ENCODE measurements around the gene CHN1. TPM values are rescaled to one million over a fixed set of nuclear protein-coding genes. Genes with fewer than 3 reads are reported as not detected.
A peak's percentile ranks its signal among the peaks of the same experiment; 100 is the strongest.

The CHN1 gene
- total and polyA plus RNA-seq, 2 of the 8 experiments (the other 6 are each of a cell fraction or from before 2014, with no cell fraction given): 54.0 to 65.7 TPM

DNA sequence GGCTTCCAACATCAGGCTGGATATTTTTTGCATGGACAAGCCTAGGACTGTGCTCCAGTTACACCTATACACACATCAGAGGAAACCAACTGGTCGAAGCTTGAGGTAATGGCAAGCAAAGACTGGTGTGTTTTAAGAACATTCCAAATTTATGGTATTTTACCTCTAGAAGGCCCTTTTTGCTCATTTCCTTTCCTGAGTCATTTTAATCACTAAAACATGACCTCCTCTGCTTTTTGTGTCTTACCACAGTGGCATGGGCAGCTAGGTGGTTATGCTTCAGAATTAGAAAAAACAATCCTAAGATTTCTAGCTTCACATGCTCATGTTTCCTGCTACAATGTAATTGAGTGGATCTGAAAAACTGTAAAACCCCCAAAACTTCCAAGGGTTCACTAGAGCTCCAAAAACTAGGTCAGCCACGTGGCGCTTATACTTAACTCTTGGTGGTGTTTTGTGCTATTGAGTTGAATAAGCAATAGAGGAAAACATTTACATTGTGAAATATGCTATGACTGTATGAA lies 210.3 kb downstream of the CHN1 start:
- H3K4me3 ChIP-seq (ENCODE audit: extremely low read depth in 1 of 4, insufficient read depth in 2 of 4, low read depth in 3 of 4, low read length in 4 of 4): no peak overlapping the region
- H3K4me1 ChIP-seq (replicated peaks in 1 of 4; ENCODE audit: control insufficient read depth in 3 of 4, insufficient read depth in 4 of 4, low read length in 3 of 4): peaks cover 8 to 35% (median 23%) of the 10 kb centered on the region in 4 experiments; a peak in 6 of 7 replicates
- H3K56ac ChIP-seq (replicated peaks; ENCODE audit: insufficient read length, low read depth, low read length): no peak overlapping the region
- 94% methylated on average over 3 of the region's 3 CpGs; no CpG with 5 or more reads in 1 of the 2 experiments for WGBS, 2 experiments (ENCODE audit: extremely low coverage in 1 of 2, insufficient coverage in 1 of 2, insufficient read length in 1 of 2, insufficient replicate concordance in 2 of 2, low coverage in 1 of 2, low lambda C conversion rate in 2 of 2, missing lambda C conversion rate in 1 of 2)
- H3K9ac ChIP-seq (replicated peaks in 1 of 4; ENCODE audit: extremely low read depth in 1 of 4, low read depth in 3 of 4, low read length in 3 of 4): no peak overlapping the region
- no peak for DNase-seq (ENCODE audit: low read depth in 1 of 2, low spot score in 2 of 2)
- peak overlapping the region; percentile 61 for H4K5ac ChIP-seq (ENCODE audit: insufficient read length, low read depth, low read length)
- 0 out of 2 replicates have a peak overlapping the region, but pooled peaks have one; percentile 41 for H2BK12ac ChIP-seq (ENCODE audit: low read depth, low read length)
- H2BK20ac ChIP-seq (ENCODE audit: low read length): 0 out of 2 replicates have a peak overlapping the region, but pooled peaks have one; percentile 49
- no peak overlapping the region for H3K14ac ChIP-seq (ENCODE audit: insufficient read length)
- peak overlapping the region; percentile 30 for H2BK120ac ChIP-seq (replicated peaks; ENCODE audit: low read depth, low read length)
- peaks cover 0 to 18% (median 6%) of the 10 kb centered on the region in 4 experiments; a peak in 6 of 8 replicates for H3K36me3 ChIP-seq (ENCODE audit: control insufficient read depth in 2 of 4, insufficient read depth in 4 of 4, low read length in 3 of 4)
- no peaks in the 10 kb centered on the region for H3K23me2 ChIP-seq (ENCODE audit: low read depth, low read length)
- ChIA-PET CTCF (ENCODE audit: partially characterized antibody) (interaction anchor here (0.8 to 3.7 kb wide), 10 partner anchors 10 to 243 kb away, joined by 3 to 33 read pairs (median 5); no protein-coding TSS in a partner anchor), POLR2A (ENCODE audit: partially characterized antibody) (interaction anchor here (0.8 kb wide), 1 partner anchor 22 kb away, joined by 3 read pairs; no protein-coding TSS in a partner anchor)
- no peak overlapping the region for H3K23ac ChIP-seq (ENCODE audit: insufficient read length)
- H3K4me2 ChIP-seq (ENCODE audit: insufficient read depth in 1 of 2, low read depth in 2 of 2, low read length in 2 of 2): no peak overlapping the region
- H3K18ac ChIP-seq (ENCODE audit: extremely low read depth, low read length): no peak overlapping the region
- no peak overlapping the region for H2AFZ ChIP-seq (ENCODE audit: low read length)
- no peaks in the 10 kb centered on the region for H3K79me1 ChIP-seq (ENCODE audit: low read depth, low read length)
- no peaks in the 10 kb centered on the region for H3K79me2 ChIP-seq (ENCODE audit: control insufficient read depth in 1 of 2, insufficient read depth in 2 of 2, low read length in 2 of 2)
- no peak overlapping the region for H4K91ac ChIP-seq (replicated peaks; ENCODE audit: insufficient read length, low read length)
- H3K9me3 ChIP-seq (ENCODE audit: insufficient read depth in 2 of 2, low read depth in 1 of 2, low read length in 1 of 2): no peaks in the 10 kb centered on the region
- no peak overlapping the region for H2BK15ac ChIP-seq (ENCODE audit: low read length)
- H2AK5ac ChIP-seq (ENCODE audit: low read depth, low read length): no peak overlapping the region
- no peak for FAIRE-seq
- H2BK5ac ChIP-seq (ENCODE audit: low read depth, low read length): no peak overlapping the region
- H3K4ac ChIP-seq (replicated peaks; ENCODE audit: insufficient read length, low read depth, low read length): no peak overlapping the region
- H3K27ac ChIP-seq (ENCODE audit: low read depth, low read length): no peak overlapping the region
- no peaks in the 10 kb centered on the region for H4K20me1 ChIP-seq (replicated peaks in 1 of 2; ENCODE audit: control insufficient read depth in 1 of 2, insufficient read depth in 2 of 2, low read length in 2 of 2)
- H3K27me3 ChIP-seq (replicated peaks in 1 of 4; ENCODE audit: control insufficient read depth in 3 of 4, extremely low read depth in 1 of 4, insufficient read depth in 3 of 4, low read length in 3 of 4): peaks cover 0 to 1% (median 0%) of the 10 kb centered on the region in 4 experiments; a peak in 1 of 7 replicates
- no peak overlapping the region for H4K8ac ChIP-seq (ENCODE audit: extremely low read depth, insufficient read depth, low read length)
- TF ChIP-seq CBX8 (IDR thresholded peaks at IDR 0.05; ENCODE audit: borderline replicate concordance, low read depth, low read length): no peak
- no peak for TF ChIP-seq CTBP2 (IDR thresholded peaks at IDR 0.05; ENCODE audit: borderline replicate concordance, insufficient read depth, insufficient read length, low read length)
- TF ChIP-seq SP2 (IDR thresholded peaks at IDR 0.05; ENCODE audit: low read length): no peak
- no peak for TF ChIP-seq SIN3A (conservative IDR thresholded peaks at IDR 0.05 in 1 of 2, IDR thresholded peaks at IDR 0.05 in 1 of 2; ENCODE audit: low read depth in 1 of 2, low read length in 2 of 2)
- no peak for TF ChIP-seq POLR2AphosphoS5 (IDR thresholded peaks at IDR 0.05; ENCODE audit: low read depth, low read length)
- TF ChIP-seq CBX5 (IDR thresholded peaks at IDR 0.05; ENCODE audit: low read depth, low read length): no peak
- TF ChIP-seq, protein P1, sequence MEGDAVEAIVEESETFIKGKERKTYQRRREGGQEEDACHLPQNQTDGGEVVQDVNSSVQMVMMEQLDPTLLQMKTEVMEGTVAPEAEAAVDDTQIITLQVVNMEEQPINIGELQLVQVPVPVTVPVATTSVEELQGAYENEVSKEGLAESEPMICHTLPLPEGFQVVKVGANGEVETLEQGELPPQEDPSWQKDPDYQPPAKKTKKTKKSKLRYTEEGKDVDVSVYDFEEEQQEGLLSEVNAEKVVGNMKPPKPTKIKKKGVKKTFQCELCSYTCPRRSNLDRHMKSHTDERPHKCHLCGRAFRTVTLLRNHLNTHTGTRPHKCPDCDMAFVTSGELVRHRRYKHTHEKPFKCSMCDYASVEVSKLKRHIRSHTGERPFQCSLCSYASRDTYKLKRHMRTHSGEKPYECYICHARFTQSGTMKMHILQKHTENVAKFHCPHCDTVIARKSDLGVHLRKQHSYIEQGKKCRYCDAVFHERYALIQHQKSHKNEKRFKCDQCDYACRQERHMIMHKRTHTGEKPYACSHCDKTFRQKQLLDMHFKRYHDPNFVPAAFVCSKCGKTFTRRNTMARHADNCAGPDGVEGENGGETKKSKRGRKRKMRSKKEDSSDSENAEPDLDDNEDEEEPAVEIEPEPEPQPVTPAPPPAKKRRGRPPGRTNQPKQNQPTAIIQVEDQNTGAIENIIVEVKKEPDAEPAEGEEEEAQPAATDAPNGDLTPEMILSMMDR (IDR thresholded peaks at IDR 0.05; ENCODE audit: control extremely low read depth in 1 of 3, insufficient read depth in 1 of 3, low read depth in 1 of 3, low read length in 3 of 3): no peak
- TF ChIP-seq CHD2 (IDR thresholded peaks at IDR 0.05; ENCODE audit: low read length): no peak
- TF ChIP-seq SIRT6 (IDR thresholded peaks at IDR 0.05; ENCODE audit: low read length): no peak
- TF ChIP-seq GABPA (IDR thresholded peaks at IDR 0.05; ENCODE audit: borderline replicate concordance, insufficient read depth, low read length): no peak

Data from H1 (cell line).